Measurements from ENCODE around the gene PAH.
"Not testable (repeated sequence)": the region's sequence is repeated elsewhere in the genome, so short reads cannot be mapped to it uniquely, and the experiment has no call there.

PAH gene

GRCh38 chr12:102888511-102888910, 28.5 kb downstream of the PAH start:
- FAIRE-seq, result no peak

GRCh38 chr12:102885043-102885932, 31.8 kb downstream of the PAH start:
- FAIRE-seq, result no peak

GRCh38 chr12:102883204-102883799, 33.7 kb downstream of the PAH start:
- FAIRE-seq, result no peak

GRCh38 chr12:102880783-102881182, 36.3 kb downstream of the PAH start:
- FAIRE-seq, result no peak

- no peak for FAIRE-seq
Measured at GRCh38 chr12:102879144-102879763, 37.8 kb downstream of the PAH start.

- no peak for FAIRE-seq
Measured at GRCh38 chr12:102876883-102877282, 40.2 kb downstream of the PAH start.

- no peak for FAIRE-seq
Measured at GRCh38 chr12:102874819-102875218, 42.2 kb downstream of the PAH start.

- no peak for FAIRE-seq
Measured at GRCh38 chr12:102873077-102873476, 44.0 kb downstream of the PAH start.

GRCh38 chr12:102871014-102871413, 46.0 kb downstream of the PAH start:
- FAIRE-seq, result no peak

- no peak for FAIRE-seq
Measured at GRCh38 chr12:102869571-102869970, 47.5 kb downstream of the PAH start.

GRCh38 chr12:102865821-102866615, 51.0 kb downstream of the PAH start:
- FAIRE-seq, result no peak

GRCh38 chr12:102862486-102862885, 54.6 kb downstream of the PAH start:
- FAIRE-seq, result no peak

GRCh38 chr12:102851246-102851645, 65.8 kb downstream of the PAH start:
- no peak for FAIRE-seq

- FAIRE-seq, result no peak
Measured at GRCh38 chr12:102849722-102850447, 67.2 kb downstream of the PAH start.

- FAIRE-seq, result no peak
Measured at GRCh38 chr12:102848832-102849231, 68.2 kb downstream of the PAH start.

- FAIRE-seq, result no peak
Measured at GRCh38 chr12:102847131-102847530, 69.9 kb downstream of the PAH start.

- FAIRE-seq, result no peak
Measured at GRCh38 chr12:102833687-102834441, 83.2 kb downstream of the PAH start.

GRCh38 chr12:102832826-102833225, 84.2 kb downstream of the PAH start:
- not testable (repeated sequence) for FAIRE-seq

- FAIRE-seq, result no peak
Measured at GRCh38 chr12:102824218-102824835, 92.7 kb downstream of the PAH start.

- FAIRE-seq, result no peak
Measured at GRCh38 chr12:102821149-102821548, 95.9 kb downstream of the PAH start.

GRCh38 chr12:102816816-102817434, 100.1 kb downstream of the PAH start:
- FAIRE-seq, result peak; percentile 70
